ENCODE data around the gene ERCC2.

The ERCC2 gene

DNA sequence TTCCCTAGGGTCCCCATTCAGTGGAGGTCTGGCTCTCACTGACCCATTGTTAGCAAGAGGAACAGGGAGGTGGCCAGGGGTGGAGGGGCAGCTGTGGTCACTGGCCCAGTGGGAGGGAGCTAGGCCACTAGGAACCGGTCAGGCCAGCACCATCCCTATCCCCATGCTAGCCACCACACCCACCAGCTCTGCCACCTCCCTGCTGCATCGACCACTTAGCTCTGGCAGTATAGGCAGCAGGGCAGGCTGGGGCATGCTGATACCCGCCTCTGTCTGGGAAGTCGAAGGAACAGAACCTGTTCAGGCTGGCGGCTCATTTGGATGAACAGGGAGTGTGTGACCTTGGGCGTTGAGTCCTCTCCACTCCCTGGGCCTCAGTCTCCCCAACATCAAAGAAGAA lies 29.8 kb upstream of the ERCC2 start:
- no peak for DNase-seq

DNA sequence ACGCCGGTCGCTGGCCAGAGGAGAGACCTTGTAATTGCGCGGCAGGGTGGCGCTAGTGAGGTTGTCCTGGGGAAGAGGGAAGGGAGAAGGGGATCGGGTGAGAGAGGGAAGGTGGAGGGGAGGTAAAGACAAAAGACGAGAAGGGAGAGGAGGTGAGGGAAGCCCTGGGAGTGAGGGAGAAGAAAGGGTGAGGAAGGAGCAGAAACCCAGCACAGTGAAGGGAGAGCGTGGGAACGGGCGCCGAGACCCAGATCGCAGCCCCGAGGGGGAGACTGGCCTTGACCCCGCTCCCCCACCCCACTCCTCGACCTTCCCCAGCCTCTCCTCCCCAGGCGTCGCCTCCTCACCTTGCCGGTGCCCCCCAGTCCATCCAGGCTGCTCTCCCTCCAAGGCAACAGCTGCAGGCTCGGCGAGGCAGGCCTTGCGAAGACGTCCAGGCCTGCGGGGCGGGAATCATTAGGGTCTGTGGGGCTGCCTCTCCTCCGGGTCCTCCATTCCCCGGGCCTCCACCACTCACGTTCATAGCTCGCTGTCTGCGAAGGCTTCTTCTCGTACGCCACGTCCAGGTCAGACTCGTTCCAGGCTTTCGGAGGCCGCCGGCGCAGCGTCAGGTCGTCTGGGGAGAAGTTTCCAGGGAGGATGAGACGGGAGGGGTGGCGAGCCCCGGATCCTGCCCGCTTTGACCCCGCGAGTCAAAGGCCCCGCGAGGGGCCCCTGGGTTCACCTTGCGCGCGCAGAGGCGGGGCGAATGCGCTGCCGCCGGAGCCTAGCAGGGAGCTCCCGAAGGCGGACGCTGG lies 25.6 kb upstream of the ERCC2 start:
- DNase-seq: no peak

DNA sequence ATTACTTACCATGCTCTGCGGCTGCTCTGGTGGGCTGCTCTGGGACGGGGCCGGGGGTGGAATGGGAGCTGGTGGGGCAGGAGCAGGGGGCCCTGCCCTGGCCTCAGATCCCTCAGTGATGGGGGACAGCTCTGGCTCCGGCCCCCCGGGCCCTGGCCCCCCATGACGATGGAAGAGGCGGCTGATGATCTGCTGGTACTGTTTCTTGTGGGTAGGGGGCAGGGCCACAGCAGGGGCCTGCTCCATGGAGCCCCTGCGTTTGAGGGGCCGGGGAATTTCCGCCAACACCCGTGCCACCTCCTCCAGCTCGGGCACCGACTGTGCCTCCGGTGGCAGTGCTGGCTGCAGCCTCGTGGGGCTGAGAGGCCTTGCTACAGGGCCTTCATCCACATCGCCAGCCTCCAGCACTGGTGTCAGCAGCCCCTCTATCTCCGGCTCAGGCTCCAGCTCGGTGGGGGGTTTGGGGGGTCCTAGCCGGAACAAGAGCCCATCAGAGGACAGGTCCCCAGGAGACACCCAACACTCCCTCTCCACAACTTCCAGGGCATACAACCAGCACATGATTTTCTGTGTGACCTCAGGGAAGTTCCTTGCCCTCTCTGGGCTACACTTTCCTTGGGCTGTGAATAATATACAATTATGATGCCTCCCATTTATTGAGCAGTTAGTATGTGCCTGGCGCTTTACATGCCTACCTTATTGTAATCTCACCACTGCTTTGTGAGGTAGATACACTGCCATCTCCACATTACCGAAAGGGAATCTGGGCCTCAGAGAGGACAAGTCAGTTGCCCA lies 21.7 kb upstream of the ERCC2 start:
- DNase-seq: no peak

- peak; percentile 69 for DNase-seq
Observed at GRCh38 chr19:45391346-45391745, 21.0 kb upstream of the ERCC2 start.

DNA sequence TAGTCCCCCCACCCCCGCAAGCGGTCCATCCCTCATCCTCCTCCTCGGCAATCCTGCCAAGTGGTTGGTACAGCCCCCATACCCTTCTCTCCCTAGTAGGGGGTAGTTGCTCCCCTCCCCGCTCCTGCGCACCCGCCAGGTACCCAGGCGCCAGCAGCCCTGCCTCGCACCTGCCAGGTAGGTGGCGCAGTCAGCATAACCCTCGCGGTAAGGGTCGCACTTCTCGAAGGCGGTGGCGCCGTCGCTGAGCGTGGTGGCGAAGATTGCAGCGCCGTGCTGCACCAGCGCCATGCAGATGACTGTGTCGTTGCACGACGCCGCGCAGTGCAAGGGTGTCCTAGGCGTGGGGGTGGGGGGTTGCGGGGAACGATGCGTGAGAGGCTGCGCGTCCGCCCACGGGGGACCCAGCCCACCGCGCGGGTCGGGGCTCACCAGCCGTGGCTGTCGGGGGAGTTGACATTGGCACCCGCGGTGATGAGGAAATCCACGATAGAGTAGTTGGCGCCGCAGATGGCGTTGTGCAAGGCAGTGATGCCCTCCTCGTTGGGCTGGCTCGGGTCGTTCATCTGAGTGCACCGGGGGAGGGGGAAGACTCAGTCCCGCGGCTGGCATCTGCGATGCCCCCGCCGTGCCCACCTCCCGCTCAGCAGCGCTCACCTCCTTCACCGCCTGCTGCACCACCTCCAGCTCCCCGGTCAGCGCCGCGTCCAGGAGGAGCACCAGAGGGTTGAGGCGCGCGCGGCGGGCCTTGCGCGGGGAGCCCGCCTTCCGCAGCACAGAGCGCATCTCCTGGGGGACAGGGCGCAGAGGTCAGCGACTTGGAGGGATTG lies 15.2 kb upstream of the ERCC2 start:
- DNase-seq: no peak

GRCh38 chr19:45382426-45382825 lies 12.1 kb upstream of the ERCC2 start:
- DNase-seq: no peak

DNA sequence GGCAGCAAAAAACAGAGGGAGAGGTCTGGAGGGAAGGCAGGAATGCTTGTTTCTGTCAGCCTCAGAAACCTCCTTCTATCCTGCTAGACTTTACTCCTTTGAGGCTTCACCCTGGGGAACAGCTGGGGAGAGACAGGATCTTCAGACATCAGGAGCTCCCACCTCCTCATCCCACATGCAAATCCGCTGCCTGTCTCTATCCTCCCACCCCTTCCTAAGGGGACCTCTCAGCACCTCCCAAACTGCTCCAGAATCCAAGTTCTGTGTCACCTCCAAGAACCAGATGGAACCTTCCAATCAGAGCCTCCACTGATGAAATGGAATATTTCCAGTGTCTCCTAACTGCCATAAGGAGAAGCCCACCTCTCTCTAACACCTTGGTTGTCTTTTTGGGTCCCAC lies 9.7 kb upstream of the ERCC2 start:
- DNase-seq: peak; percentile 32

- DNase-seq: no peak
Observed at GRCh38 chr19:45376045-45376724, 5.8 kb upstream of the ERCC2 start.

DNA sequence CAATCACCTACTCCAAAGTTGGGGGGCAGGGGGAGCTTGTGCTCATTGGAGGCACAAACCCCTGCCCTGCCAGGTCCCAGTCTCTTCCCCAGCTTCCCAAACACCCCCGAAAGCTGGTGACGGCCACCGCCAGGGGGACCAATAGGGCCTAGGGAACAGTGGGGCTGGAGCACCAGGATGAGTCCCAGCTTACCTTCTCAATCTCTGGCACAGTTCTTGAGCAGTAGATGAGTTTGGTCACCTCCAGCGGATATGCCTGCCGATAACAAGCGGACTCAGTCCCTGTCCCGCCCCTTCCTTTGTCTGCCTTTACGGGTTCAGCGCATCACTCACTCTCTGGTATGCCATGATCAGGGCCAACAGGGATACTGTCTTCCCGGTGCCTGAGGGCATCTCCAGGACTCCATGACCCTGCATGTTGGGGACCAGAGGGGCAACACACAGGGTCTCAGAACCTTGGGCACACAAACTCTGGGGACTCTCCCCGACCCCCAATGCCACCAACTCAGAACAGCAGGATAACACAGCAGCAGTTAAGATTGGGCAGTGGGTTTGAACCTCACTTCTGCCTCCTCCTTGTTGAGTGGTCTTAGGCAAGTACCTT lies 1.5 kb downstream of the ERCC2 start:
- no peak for DNase-seq

DNA sequence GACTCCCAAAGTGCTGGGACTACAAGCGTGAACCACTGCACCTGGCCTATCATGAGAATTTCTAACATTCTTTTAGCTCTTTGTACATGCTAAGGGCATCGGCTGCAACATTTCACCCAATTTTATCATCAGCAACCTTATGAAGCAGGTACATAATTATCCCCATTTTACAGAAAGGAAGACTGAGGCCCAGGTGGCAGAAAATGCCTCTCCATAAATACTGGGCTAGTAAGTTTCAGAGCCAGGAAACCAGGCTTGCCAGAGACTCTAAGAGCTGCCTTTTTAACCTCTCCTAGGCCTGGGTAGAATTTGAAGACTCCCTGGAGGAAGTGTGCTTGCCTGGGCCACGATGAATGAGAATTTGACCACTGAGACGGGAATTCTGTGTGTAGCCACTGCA lies 2.2 kb downstream of the ERCC2 start:
- DNase-seq: no peak

DNA sequence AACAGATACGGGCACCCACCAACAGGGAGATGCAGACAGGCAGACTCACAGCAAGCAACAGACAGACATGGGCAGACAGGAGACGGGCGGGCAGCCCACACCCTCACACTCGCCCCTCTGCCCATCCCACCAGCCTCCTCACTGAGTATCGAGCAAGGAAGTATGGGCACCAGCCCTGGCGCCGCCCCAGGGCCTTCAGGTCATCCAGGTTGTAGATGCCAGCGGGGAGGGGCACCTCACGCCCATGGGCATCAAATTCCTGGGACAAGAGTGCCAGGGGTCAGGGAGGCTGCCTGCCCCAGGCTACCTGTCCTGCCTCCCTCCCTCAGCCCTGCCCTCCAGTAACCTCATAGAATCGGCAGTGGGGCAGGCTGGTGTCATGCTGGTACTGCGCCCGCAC lies 5.7 kb downstream of the ERCC2 start:
- DNase-seq: no peak

DNA sequence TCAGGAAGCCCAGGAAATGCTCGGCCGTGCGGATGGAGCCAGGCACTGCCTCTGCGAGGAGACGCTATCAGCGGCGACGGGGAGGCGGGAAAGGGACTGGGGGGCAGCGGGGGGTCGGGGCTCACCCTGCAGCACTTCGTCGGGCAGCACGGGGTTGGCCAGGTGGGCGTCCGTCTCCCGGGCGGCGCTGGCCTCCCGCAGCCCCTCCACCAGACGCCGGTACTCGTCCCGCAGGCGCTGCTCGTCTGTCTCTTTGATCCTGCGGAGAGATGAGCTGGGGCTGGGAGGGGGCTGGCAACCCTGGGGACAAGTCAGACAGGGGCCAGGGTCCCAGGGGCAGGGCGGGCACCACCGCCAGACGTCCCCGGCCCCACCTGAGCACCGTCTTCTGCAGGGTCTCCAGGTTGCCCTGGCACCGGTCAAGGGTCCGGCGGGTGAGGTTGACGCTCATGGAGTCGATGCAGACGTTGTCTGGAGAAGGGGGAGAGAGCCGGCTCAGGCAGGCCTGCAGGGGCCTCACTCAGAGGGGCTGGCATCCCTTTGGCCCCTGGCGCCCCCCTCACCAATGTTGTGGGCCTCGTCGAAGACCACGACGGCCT lies 6.4 kb downstream of the ERCC2 start:
- DNase-seq: no peak

DNA sequence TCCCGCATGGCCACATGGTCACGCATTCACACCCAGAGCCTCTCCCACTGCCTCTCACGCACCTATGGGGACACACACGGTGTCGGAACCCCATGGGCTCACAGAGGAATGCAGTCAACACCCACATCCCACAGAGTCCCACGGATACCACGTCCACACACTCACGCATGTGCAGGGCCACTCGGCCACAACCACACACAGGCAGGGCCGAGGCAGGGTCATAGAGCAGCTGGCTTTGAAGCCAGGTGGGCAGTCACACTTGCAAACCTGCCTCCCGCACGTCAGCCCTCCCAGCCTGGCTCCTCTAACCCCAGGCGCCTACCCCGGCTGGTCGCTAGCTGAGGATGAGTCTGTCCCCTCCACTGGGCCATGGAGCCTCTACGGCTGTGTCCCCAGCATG lies 8.1 kb downstream of the ERCC2 start:
- no peak for DNase-seq

GRCh38 chr19:45361608-45362007 lies 8.8 kb downstream of the ERCC2 start:
- no peak for DNase-seq

- no peak for DNase-seq
Observed at GRCh38 chr19:45358213-45358792, 12.1 kb downstream of the ERCC2 start.

GRCh38 chr19:45357445-45357783 lies 13.0 kb downstream of the ERCC2 start:
- no peak for DNase-seq

GRCh38 chr19:45356760-45357444 lies 13.5 kb downstream of the ERCC2 start:
- no peak for DNase-seq

DNA sequence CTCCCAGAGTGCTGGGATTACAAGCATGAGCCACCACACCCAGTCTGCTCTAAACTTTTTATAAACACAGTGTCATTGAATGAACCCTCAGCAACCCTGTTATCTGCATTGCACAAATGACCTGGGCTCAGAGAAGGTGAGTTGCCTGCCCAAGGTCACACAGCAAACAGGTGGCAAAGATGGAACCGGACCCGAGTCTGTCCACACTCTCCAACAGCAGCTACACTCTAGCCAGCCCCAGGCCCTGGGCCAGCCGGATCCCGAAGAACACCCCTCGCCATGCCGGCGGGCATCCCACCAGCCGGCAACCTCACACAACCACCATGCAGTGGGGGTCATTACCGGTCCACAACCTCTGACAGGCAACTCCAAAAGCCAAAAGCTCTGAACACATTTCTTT lies 14.5 kb downstream of the ERCC2 start:
- no peak for DNase-seq

- no peak for DNase-seq
Observed at GRCh38 chr19:45355402-45355801, 15.0 kb downstream of the ERCC2 start.

DNA sequence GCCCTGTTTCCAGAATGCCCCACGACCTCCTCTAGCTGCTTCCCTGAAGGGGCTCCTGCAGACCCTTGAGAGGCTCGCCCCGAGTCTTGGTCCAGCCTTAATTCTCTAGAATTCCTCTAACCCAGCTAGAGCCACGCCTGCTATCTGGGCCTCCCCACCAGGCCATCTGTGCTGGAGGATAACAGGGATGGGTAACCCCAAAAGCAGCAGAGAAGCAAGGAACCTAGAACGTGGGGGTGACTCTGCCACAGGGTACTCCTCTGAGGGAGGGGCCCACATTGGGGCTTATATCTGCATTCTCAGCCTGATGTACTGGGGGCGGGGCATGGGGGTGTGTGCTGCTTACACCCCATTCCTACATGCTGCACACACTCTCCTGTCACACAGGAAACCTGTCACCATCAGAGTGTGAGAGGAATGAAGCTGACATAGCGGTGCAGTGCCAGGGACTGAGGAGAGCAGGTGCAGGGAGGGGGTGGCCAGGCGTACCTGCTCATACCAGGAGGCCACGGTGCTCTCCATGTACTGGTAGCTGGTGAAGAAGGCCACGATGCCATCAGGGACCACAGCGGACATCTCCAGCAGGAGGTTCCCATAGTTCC lies 16.0 kb downstream of the ERCC2 start:
- no peak for DNase-seq

Measured in NCI-H82 (cell line).